Measurements from ENCODE around the gene CIB1. TPM values are rescaled to one million over a fixed set of nuclear protein-coding genes. Genes with fewer than 3 reads are reported as not detected.

The CIB1 gene
- total RNA-seq, 2 donors from 2014 or later = 18.0 to 35.6 TPM

DNA sequence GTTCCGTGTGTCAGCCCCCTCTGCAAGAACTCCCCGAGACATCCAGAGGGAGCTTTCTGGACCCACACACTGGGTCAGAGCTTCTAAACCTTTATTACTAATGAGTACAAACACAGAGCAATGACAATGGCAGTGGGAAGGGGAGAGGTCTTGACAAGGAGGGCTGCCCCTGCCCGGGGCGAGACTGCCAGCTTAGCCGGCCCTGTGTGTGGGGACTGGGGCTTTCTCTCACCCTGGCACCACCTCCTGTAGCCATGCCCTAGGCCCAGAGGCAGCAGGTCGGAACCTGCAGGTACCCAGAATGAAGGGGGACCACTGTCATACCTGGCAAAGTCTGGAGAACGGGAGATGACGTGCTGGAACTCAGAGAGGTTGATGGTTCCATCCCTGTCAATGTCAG is 3.1 kb downstream of the CIB1 start:
- no peaks in the 10 kb centered on the region for H3K9me3 ChIP-seq
- H3K27me3 ChIP-seq (replicated peaks; ENCODE audit: insufficient read depth) = no peaks in the 10 kb centered on the region
- H3K27ac ChIP-seq = no peak overlapping the region
- H3K36me3 ChIP-seq = peaks cover 35% of the 10 kb centered on the region
- no peak overlapping the region for H3K4me3 ChIP-seq
- H3K4me1 ChIP-seq (ENCODE audit: control insufficient read depth in 1 of 2, low read depth in 2 of 2) = peaks cover 27 to 39% of the 10 kb centered on the region in 2 donors
- ATAC-seq (ENCODE audit: insufficient number of reproducible peaks, low FRiP score, low read depth) (no peak), DNase-seq (ENCODE audit: low spot score) (no peak)
- TF ChIP-seq, protein P1, sequence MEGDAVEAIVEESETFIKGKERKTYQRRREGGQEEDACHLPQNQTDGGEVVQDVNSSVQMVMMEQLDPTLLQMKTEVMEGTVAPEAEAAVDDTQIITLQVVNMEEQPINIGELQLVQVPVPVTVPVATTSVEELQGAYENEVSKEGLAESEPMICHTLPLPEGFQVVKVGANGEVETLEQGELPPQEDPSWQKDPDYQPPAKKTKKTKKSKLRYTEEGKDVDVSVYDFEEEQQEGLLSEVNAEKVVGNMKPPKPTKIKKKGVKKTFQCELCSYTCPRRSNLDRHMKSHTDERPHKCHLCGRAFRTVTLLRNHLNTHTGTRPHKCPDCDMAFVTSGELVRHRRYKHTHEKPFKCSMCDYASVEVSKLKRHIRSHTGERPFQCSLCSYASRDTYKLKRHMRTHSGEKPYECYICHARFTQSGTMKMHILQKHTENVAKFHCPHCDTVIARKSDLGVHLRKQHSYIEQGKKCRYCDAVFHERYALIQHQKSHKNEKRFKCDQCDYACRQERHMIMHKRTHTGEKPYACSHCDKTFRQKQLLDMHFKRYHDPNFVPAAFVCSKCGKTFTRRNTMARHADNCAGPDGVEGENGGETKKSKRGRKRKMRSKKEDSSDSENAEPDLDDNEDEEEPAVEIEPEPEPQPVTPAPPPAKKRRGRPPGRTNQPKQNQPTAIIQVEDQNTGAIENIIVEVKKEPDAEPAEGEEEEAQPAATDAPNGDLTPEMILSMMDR (IDR thresholded peaks at IDR 0.05) = no peak

DNA sequence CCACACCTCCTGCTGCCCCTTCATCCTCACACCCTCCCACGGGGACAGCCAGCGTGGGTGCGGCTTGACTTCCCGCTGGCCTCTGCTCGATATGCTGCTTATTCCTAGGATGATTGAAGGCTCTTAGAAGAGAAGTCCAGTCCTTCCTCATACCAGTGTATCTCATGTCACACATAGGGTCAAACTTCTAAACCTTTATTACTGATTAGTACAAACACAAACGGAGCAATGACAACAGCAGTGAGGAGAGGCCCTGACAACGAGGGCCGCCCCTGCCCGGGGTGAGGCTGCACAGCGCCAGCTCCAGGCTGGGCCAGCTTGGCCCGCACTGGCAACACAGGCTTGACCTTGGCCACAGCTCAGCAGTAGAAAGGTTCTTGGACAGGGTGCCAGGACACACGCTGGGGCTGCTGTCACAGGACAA is 3.7 kb downstream of the CIB1 start:
- TF ChIP-seq, protein P1 (IDR thresholded peaks at IDR 0.05) = no peak
- Histone ChIP-seq H3K36me3 (peaks cover 39% of the 10 kb centered on the region), H3K9me3 (no peaks in the 10 kb centered on the region), H3K27me3 (replicated peaks; ENCODE audit: insufficient read depth) (no peaks in the 10 kb centered on the region), H3K4me1 (ENCODE audit: control insufficient read depth in 1 of 2, low read depth in 2 of 2) (peaks cover 27 to 39% of the 10 kb centered on the region in 2 donors), H3K4me3 (no peak overlapping the region), H3K27ac (no peak overlapping the region)
- ATAC-seq (ENCODE audit: insufficient number of reproducible peaks, low FRiP score, low read depth) (no peak), DNase-seq (ENCODE audit: low spot score) (no peak)

DNA sequence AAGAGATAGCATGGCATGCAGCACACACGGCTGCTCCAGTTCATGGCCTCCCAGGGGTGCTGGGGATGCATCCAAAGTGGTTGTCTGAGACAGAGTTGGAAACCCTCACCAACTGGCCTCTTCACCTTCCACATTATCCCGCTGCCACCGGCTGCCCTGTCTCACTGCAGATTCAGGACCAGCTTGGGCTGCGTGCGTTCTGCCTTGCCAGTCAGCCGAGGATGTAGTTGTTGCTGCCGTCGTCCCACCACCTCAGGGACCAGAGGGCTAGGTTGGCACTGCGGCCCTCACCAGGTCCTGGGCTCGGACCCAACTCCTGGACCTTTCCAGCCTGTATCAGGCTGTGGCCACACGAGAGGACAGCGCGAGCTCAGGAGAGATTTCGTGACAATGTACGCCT is 4.8 kb downstream of the CIB1 start:
- Histone ChIP-seq H3K9me3 (no peaks in the 10 kb centered on the region), H3K36me3 (peaks cover 51% of the 10 kb centered on the region), H3K27ac (no peak overlapping the region), H3K4me3 (no peak overlapping the region), H3K4me1 (ENCODE audit: control insufficient read depth in 1 of 2, low read depth in 2 of 2) (peaks cover 21 to 33% of the 10 kb centered on the region in 2 donors), H3K27me3 (replicated peaks; ENCODE audit: insufficient read depth) (no peaks in the 10 kb centered on the region)
- no peak for DNase-seq (ENCODE audit: low spot score)
- TF ChIP-seq, protein P1 (IDR thresholded peaks at IDR 0.05) = no peak
- ATAC-seq (ENCODE audit: insufficient number of reproducible peaks, low FRiP score, low read depth) = no peak

DNA sequence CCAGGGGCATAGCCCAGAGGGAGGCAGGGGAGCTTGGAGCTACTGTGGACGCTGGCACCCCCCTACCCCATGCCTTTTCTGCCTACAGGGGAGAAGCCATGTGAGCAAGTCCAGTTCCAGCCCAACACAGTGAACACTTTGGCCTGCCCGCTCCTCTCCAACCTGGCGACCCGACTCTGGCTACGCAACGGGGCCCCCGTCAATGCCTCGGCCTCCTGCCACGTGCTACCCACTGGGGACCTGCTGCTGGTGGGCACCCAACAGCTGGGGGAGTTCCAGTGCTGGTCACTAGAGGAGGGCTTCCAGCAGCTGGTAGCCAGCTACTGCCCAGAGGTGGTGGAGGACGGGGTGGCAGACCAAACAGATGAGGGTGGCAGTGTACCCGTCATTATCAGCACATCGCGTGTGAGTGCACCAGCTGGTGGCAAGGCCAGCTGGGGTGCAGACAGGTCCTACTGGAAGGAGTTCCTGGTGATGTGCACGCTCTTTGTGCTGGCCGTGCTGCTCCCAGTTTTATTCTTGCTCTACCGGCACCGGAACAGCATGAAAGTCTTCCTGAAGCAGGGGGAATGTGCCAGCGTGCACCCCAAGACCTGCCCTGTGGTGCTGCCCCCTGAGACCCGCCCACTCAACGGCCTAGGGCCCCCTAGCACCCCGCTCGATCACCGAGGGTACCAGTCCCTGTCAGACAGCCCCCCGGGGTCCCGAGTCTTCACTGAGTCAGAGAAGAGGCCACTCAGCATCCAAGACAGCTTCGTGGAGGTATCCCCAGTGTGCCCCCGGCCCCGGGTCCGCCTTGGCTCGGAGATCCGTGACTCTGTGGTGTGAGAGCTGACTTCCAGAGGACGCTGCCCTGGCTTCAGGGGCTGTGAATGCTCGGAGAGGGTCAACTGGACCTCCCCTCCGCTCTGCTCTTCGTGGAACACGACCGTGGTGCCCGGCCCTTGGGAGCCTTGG is 5.6 kb downstream of the CIB1 start:
- Histone ChIP-seq H3K27ac (no peak overlapping the region), H3K9me3 (no peaks in the 10 kb centered on the region), H3K27me3 (replicated peaks; ENCODE audit: insufficient read depth) (no peaks in the 10 kb centered on the region), H3K4me1 (ENCODE audit: control insufficient read depth in 1 of 2, low read depth in 2 of 2) (peaks cover 21 to 31% of the 10 kb centered on the region in 2 donors), H3K4me3 (no peak overlapping the region), H3K36me3 (peaks cover 59% of the 10 kb centered on the region)
- TF ChIP-seq, protein P1 (IDR thresholded peaks at IDR 0.05) = no peak
- DNase-seq (ENCODE audit: low spot score) (no peak), ATAC-seq (ENCODE audit: insufficient number of reproducible peaks, low FRiP score, low read depth) (no peak)

DNA sequence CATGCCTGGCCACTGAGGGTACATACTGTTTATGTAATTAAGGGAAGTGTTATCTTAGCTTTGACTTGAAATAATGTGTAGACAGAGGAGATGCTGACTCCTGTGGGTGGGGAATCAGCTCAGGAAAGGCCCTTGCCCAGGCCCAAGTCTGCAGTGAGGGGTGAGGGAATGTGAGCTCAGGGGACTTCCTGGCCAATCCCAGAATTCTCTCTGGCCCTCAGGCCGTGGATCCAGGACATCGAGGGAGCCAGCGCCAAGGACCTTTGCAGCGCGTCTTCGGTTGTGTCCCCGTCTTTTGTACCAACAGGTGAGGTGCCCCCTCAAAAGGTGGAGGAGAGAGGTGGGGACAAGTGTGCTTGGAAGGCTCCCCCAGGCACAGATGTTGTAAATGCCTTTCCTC is 6.4 kb downstream of the CIB1 start:
- no peak for DNase-seq (ENCODE audit: low spot score)
- Histone ChIP-seq H3K27ac (no peak overlapping the region), H3K4me1 (ENCODE audit: control insufficient read depth in 1 of 2, low read depth in 2 of 2) (peaks cover 14 to 24% of the 10 kb centered on the region in 2 donors), H3K9me3 (no peaks in the 10 kb centered on the region), H3K4me3 (no peak overlapping the region), H3K27me3 (replicated peaks; ENCODE audit: insufficient read depth) (no peaks in the 10 kb centered on the region), H3K36me3 (peaks cover 62% of the 10 kb centered on the region)
- ATAC-seq (ENCODE audit: insufficient number of reproducible peaks, low FRiP score, low read depth) = no peak
- TF ChIP-seq, protein P1 (IDR thresholded peaks at IDR 0.05) = no peak

Measured in thoracic aorta (tissue), 2 donors.